Measurements from ENCODE around the gene TNC.

GRCh38 chr9:115127191-115127817 is 9.3 kb upstream of the TNC start:
- TF ChIP-seq CTCF (IDR thresholded peaks at IDR 0.05) (no peak), POLR2A (IDR thresholded peaks at IDR 0.05) (no peak), POLR2AphosphoS5 (IDR thresholded peaks at IDR 0.05; ENCODE audit: insufficient read depth in 1 of 2, low read depth in 1 of 2) (peak in 1 of 2 donors; percentile 23)

Measured in vagina (tissue), 2 donors.